ENCODE results near the gene ALG2.

Gene ALG2, protein sequence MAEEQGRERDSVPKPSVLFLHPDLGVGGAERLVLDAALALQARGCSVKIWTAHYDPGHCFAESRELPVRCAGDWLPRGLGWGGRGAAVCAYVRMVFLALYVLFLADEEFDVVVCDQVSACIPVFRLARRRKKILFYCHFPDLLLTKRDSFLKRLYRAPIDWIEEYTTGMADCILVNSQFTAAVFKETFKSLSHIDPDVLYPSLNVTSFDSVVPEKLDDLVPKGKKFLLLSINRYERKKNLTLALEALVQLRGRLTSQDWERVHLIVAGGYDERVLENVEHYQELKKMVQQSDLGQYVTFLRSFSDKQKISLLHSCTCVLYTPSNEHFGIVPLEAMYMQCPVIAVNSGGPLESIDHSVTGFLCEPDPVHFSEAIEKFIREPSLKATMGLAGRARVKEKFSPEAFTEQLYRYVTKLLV

DNA sequence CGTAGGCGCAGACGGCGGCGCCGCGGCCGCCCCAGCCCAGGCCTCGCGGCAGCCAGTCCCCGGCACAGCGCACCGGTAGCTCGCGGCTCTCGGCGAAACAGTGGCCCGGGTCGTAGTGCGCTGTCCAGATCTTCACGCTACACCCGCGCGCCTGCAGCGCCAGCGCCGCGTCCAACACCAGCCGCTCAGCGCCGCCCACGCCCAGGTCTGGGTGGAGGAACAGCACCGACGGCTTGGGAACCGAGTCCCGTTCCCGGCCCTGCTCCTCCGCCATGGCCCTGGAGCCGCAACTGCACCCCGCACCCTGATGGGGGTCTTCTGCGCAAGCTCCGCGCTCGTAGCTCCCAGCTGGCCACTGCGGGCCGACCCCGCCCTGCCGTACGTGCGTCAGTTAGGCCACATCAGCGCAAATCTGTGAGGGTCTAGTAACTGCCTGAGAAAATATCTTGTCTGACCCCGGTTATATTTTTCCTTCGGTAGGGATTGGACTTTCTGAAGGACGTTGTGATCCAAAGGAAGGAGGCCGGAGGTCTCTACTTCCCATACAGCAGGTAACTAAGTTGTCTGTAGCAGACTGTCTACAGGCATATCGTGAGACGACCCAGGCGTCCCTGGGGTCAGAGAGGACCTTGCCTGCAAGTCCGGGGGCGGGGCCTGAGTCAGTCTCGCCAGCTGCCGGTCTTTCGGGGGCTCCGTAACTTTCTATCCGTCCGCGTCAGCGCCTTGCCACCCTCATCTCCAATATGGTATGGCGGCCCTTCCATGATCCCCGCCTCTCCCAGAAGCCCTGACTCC, at the start of gene ALG2, which contains the start of gene SEC61B:
Gene ALG2 (minus strand): TSS at position 322 of the 795 bp plus-strand sequence. CDS start 48 bp downstream, at position 274.
Gene SEC61B (plus strand): TSS at position 662 of the 795 bp plus-strand sequence. CDS start 82 bp downstream, at position 744.
- DNase-seq (ENCODE audit: low read depth in 2 of 2) = peak; percentile 88 to 91

DNA sequence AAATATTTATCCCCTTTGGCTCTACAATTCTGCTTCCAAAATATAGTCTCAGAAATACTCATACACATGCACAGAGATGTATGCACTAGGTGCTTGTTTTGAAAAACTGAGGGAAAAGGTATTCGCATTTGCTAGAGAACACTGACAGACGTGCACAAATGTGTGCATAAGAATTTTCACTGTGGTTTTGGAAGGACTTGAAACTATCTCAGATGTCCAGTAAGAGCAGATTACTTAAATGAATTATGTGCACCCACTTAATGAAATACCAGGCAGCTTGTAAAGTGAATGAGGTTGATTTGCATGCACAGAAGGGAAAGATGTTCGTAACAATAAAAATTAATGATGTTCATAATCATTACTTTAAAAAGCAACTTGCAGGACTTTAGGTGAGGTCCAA, 48.7 kb upstream of the ALG2 start:
- no peak for DNase-seq (ENCODE audit: low read depth in 2 of 2)

DNA sequence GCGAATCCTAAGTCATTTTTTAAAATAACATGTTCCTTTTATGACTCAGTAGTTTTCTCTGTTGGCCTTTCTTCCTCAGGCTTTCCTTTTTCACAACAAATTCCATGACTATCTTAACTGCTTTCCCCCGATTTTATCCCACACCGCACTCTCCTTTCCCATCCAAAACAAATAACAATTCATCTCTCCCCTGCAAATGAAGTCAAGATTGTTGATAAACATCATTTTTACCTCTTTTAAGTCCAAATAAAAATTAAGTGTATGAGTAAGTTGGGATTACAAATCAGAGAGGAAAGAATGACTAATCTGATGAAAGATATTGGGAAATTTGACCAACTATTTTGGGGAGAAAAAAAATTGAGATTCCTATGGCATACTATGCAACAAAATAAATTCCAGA, 47.7 kb upstream of the ALG2 start:
- no peak for DNase-seq (ENCODE audit: low read depth in 2 of 2)

DNA sequence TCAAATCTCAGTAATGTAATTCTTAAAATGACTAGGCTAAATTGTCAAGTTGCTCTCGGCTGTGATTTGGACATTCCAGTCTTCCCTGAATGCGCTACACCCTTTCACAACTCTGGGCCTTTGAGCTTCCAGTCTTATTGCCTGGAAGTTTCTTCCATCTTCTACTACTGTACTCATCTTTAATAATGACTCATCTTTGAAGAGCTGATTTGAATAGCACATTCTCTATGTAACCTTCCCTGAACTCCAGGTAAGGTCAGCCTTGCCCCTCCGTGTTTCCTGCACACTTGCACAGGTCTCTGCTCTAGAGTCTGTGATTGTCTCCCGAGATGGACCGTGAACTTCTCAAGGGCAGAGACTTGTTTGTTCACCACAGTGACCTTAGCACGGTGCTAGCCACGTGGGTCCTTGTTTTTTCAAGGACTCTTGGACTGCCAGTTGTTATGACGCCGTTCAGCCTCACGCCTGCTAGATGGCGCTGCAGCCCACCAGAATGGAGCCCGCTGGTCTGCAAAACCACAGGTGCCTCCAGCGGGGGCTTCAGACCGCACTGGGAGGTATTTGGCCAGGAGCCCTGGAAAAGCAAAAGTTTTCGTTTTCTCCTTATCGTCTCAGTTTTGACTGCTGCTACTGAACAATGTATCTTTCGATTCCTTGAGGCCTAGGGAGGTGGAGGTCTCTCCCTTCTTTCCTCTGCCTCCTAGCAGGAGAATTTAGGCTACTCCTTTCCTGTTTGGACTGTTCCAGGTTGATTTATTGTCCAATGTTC, 44.7 kb upstream of the ALG2 start:
- DNase-seq (ENCODE audit: low read depth in 2 of 2) = peak; percentile 39 to 42

DNA sequence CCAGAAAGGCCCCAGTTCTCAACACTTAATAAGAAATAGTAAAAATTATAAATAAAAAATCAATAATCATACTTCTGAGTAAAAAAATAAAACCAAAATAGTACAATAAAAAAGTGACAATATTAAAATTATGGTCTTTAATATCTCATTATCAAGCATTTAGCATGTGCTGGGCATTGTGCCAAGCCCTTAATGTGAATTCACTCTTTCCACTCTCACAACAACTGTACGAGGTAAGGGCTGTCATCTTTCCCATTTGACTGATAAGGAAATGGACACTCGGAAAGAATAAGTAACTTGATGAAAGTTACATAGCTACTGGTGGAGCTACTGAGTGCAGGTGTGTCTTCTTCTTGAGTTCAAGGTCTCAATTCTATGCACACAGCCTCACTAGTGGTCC, 43.9 kb upstream of the ALG2 start:
- no peak for DNase-seq (ENCODE audit: low read depth in 2 of 2)

DNA sequence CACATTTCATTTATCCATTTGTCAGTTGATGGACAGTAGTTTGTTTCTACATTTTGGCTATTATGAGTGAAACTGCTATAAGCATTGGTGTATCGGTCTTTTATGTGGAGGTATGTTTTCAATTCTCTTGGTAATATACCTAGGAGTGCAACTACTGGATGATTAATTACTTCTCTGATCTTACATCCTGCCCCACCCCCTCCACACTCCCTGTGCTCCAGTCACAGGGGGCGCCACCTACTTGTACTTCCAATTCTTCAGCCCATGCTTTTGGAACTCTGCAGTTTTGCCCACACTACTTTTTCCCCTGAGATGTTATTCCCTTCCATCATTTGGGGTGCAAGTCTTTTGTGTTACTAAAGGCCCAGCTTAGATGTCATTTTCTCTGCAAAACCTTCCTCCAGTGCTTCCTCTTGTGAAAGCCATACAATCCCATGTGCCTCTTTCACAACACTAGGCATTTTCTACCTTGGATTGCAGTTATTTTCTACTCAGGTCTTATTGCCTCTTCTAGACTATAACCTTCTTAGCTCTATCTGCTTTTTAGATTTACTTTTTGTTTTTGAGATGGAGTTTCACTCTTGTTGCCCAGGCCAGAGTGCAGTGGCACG, 42.4 kb upstream of the ALG2 start:
- no peak for DNase-seq (ENCODE audit: low read depth in 2 of 2)

DNA sequence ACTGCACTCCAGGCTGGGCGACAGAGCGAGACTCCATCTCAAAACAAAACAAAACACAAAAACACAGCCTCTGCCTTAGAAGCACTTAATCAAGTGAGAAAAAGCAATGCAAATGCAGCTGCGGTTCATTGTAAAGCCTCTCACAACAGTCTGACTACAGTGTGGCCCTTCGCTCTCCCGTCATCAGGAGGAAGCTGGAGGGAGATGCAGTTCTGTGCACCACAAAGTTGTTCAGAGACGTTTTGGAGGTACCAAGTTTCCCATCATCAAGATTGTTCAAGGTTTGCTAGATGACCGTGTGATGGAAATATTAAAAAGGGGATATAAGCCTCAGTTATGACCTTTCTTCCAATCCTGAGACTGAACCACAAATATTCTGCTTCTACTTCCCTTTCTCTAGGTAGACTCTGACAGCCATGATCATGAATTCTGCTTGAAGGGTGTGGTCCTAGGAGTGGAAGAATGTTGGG, 41.2 kb upstream of the ALG2 start:
- no peak for DNase-seq (ENCODE audit: low read depth in 2 of 2)

DNA sequence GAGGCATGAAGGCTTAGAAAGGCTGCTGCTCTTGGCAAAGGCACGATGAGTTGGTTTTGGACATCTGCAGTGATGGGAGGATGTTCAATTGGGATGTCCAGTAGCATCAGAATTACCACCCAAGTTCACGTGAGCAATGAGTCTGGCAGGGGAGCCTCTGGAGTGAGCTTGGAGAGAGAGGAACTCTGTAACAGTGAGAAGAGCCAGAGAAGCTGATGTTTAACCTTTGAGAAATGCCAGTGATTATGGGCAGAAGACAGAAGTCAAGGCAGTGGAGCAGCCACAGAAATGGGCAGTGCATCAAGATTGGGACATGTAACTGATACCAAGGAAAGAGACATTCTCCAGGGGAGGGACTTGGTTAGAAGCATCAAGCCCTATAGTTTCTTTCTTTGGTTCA, 40.2 kb upstream of the ALG2 start:
- no peak for DNase-seq (ENCODE audit: low read depth in 2 of 2)

DNA sequence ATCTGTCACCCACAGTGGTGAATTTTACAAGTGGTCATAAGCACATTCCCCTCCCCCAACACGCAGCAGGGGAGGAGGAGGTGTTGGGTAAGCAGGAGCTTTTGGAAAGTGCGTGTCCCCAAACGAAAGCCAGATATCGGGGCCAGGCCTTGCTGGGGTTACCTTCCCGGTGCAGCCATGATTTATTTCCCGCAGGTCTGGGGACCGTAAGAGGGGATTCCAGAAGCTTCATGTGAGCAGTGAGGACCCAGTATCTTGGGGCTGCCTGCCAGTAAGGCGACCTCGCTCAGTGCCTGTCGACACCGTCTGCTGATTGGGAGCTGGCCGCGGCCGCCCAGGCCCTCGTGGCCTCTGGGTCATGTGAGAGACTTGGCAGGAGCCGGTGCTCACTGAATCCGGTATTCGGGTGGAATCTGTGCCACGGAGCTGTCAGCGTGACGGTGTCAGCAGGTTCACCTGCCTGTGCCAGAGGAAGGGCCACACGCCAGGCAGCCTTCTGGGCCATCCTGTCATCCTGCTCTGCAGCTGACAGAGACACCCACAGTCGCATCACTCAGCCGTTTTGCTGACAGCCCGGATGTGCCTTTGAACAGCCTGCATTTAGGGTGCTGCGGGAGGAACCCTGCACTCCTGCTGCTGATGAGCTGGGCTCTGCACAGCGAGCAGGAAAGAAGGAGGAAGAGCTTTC, 37.6 kb upstream of the ALG2 start:
- peak; percentile 13 to 16 for DNase-seq (ENCODE audit: low read depth in 2 of 2)

DNA sequence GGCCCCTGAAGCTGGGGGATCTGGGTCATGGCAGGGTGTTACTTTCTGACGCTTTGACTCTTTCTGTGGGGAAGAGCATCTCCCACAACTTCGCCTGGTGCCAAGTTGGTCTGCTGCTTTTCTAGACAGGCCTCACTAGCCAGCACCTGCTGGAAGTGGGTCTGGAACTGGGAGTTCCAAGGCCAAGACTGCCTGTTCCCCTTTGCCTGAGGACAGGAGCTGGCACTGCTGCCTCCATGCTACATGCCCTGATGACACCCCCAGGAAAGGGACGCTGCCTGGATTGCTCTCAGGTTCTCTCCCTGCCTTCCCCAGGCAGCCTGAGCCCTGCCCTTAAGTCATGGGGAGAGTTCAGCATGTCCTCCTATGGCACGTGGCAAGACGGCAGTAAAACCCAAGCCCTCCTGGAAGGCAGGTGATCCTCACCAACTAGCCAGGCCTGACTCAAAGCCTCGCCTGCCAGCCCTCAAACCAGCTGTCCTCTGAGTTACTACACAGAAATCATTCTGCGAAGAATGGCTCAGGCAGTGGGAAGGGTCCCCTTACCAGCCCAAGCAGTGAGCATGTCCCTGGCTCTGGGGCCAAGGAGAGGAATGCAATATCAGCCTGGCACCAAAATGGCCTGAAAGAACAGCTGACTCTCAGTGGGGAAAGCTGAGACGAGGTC, 36.1 kb upstream of the ALG2 start:
- no peak for DNase-seq (ENCODE audit: low read depth in 2 of 2)

DNA sequence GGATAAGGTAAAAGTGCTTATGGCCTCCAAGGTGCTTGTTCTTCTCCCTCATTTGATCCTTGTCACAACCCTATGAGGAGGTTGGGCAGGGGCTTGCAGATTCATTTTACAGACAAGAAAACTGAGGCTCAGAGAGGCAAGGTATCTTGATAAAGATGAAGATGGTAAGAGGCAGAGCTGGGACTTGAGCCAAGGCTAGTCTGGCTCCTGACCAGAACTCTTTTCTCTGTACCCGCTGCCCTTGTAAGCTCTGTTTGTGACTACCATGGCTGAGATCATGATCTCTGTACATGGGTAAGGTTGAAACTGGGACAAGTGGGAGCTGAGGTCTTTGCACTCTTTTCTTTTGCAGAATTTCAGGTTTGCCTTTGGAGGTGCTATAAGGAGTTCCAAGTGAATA, 33.9 kb upstream of the ALG2 start:
- no peak for DNase-seq (ENCODE audit: low read depth in 2 of 2)

DNA sequence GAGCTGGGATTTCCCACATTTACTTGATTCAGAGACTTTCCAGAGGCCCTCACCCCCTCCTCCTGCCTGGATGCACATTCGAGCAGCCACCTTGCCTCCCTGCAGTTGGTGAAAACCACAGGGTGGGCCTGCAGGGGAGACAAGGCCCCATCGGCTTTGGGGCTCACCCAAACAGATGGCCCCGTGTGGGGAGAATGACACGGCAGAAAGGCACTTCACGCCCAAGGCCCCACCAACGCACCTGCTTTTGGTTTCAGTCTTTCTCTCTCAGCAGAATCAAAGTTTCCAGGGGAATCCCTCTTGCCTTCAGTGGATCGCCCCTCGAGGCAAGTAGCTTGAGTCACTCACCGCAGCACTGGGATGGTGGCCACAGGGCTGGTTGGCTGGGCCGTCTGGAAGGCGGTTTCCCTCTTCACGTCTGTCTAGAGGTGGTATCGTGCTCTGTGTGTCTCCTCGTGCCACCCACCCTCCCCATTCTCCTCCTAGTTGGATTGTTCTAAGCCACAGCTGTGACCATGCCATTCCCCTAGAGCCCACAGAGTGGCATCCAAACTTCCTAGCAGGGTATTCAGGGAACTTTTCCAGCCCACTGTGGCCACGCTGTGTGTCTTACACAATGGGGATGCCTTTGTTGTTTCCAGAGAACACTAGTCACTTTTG, 32.2 kb upstream of the ALG2 start:
- DNase-seq (ENCODE audit: low read depth in 2 of 2) = peak; percentile 74 to 76

DNA sequence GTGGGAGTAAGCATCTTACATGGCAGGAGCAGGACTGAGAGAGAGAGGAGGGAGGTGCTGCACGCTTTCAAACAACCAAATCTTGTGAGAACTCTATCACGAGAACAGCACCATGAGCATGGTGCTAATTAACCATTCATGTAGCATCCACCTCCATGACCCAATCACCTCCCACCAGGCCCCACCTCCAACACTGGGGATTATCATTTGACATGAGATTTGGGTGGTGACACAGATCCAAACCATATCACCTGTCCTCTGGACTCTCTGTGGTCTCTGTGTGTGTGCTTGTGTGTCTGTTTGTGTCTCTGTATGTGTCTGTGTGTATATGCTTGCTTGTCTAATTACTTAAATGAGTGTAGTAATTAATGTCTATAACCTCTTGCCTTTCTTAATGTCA, 31.4 kb upstream of the ALG2 start:
- DNase-seq (ENCODE audit: low read depth in 2 of 2) = no peak

DNA sequence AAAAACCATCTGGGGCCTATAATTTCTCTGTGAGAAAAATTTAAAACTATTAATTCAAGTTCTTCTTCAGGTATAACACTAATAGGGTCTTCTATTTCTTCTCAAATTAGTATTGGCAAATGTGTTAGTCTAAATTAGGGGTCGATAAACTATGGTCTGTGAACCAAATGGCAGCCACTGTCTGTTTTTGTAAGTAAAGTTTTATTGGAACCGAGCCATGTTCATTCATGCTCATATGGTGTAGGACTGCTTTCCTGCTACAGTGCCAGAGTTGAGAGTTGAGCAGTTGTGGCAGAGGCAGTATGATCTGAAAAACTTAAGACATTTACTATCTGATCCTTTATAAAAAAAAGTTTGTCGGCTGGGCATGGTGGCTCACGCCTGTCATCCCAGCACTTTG, 29.4 kb upstream of the ALG2 start:
- no peak for DNase-seq (ENCODE audit: low read depth in 2 of 2)

DNA sequence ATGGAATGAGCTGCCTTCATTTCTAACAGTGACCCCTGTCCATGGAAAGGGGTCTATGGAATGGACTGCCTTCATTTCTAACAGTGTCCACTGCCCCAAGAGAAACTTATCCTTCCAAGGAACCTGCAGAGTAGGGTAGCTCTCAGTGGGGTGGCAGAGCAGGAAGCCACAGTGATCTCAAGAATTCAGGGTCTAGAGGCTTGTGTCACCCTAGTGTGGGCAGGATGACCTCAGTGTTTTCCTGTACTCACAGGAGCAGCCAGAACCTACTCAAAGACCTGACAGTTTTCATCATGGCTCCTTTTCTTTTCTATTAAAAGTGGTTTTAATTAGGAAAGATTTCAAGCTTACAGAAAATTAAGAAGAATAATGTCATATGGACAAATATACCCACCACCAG, 27.9 kb upstream of the ALG2 start:
- no peak for DNase-seq (ENCODE audit: low read depth in 2 of 2)

DNA sequence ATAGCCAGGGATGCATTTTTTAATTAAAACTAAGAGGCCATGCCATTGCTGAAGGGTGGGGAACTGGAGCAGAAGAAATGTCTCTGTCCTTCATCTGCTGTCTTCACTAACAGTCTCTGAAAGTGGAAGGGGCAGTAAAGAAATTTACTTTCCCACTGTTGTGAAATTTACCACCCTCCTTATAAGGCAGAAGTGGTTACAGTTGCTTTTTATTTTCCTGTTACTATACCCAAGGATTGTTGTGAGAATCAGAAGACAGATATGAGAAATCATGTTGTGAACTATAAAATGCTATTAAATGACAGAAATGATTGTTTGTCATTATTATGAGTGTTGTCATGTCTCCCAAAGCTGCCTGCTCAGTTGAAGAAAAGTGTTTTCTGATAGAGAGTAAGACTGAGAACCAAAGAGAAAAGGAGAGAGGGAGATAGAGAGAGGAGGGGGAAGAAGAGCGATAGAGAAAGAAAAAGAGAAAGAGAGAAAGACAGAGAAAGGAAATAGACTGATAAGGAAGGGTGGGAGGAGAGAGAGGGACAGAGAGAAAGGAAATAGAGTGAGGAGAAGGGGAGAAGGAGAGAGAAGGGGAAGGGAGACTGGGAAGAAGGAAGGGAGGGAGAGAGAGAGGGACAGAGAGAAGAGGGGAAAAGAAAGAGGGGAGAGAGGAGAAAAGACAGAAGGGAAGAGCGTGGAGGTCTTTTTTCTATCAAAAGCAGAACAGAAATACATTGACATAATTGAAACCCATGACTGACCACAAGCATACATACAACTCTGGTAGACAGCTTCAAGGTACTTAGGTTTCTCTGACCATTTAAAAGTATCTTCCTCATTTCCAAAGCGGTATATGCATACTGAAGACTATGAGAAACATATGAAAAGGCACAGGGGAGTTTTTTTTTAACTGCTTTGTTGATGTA, 22.9 kb upstream of the ALG2 start:
- no peak for DNase-seq (ENCODE audit: low read depth in 2 of 2)

DNA sequence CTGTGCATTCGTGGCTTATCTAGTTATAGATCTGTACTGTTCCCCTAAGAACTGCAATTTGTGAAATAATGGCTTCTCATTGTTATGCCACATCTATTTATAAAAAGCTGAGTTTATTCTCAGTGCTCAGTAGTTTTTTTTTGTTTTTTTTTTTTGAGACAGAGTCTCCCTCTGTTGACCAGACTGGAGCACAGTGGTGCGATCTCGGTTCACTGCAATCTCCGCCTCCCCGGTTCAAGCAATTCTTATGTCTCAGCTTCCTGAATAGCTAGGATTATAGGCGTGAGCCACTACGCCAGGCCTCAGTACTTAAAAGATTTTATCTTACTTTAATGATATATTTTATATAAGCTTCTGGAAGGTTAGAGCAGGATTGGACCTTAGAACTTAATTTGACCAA, 19.4 kb upstream of the ALG2 start:
- no peak for DNase-seq (ENCODE audit: low read depth in 2 of 2)

DNA sequence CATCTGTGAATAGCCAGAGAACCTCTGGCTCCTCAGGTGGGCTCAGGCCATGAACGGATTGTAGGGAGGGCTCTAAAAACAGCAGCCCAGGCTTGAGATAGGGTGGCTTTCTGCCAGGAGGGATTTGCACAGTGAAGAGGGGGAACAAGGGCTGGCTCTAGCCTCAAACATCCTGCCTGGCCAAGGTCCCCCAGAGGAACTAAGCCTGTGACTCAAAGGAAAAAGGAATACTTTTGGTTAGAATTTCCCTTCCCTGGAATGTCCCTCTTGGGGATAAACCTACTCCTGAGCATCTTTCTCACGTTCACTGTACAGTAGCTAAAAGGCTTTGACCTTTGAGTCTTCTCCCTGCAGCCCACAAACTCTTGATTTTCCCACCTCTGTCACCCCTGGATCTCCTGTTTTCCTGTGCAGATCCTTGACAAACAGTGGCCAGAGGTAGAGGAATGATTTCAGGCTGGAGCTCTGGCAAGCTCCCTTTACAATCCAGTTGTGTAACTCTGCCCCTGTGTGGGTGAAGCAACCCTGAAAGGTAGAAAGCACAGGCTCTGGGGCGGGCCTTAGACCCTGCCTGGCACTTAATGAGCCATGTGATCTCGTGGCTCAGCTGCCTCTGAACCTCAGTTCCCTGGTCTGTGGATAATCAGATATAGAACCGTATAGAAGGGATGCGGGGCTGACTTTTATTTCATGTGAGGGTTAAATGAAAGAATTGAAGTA, 17.8 kb upstream of the ALG2 start:
- no peak for DNase-seq (ENCODE audit: low read depth in 2 of 2)
